Osteocyte (in vitro differentiated cells): Measurements from ENCODE around the gene COL4A1. TPM values are rescaled to one million over a fixed set of nuclear protein-coding genes. Genes with fewer than 3 reads are reported as not detected.

Experiments
- DNase-seq: peaks from one replicate; pipeline ENCODE4 v3.0.0; 2021; ENCODE audit warnings: mixed read lengths; ENCODE audit not compliant: unreplicated experiment; ENCODE audit errors: extremely low spot score
- H3K27ac Mint-ChIP-seq: one replicate; pipeline ENCODE4 v1.8.0; 2021; ENCODE audit warnings: mild to moderate bottlenecking, mixed read lengths; ENCODE audit not compliant: unreplicated experiment
- H3K27me3 Mint-ChIP-seq: one replicate; pipeline ENCODE4 v1.8.0; 2021; ENCODE audit warnings: mixed read lengths; ENCODE audit not compliant: unreplicated experiment
- H3K36me3 Mint-ChIP-seq: one replicate; pipeline ENCODE4 v1.8.0; 2021; ENCODE audit warnings: mixed read lengths; ENCODE audit not compliant: unreplicated experiment
- H3K4me1 Mint-ChIP-seq: one replicate; pipeline ENCODE4 v1.8.0; 2021; ENCODE audit warnings: mixed read lengths; ENCODE audit not compliant: unreplicated experiment
- H3K4me3 Mint-ChIP-seq: one replicate; pipeline ENCODE4 v1.8.0; 2021; ENCODE audit warnings: mild to moderate bottlenecking, moderate library complexity, mixed read lengths; ENCODE audit not compliant: unreplicated experiment
- H3K9me3 Mint-ChIP-seq: one replicate; pipeline ENCODE4 v1.8.0; 2021; ENCODE audit warnings: mixed read lengths; ENCODE audit not compliant: unreplicated experiment
- CTCF ChIP-seq: fragments of 200-600 bp; sonication (generic); IDR thresholded peaks from 2 replicates; pipeline ENCODE4 v1.5.0; 2021; ENCODE audit warnings: antibody characterized with exemption, mild to moderate bottlenecking, moderate library complexity
- total RNA-seq: library from RNA; stranded (reverse); gene quantifications from 2 replicates; pipeline ENCODE4 v1.2.1, GENCODE V29; 2021

Gene COL4A1
- total RNA-seq, 1 donor from 2014 or later, result 3,181 TPM

GRCh38 chr13:110134801-110135200 lies 172.2 kb downstream of the COL4A1 start:
- DNase-seq, result no peak
- H3K36me3 Mint-ChIP-seq, result no peaks in the 10 kb centered on the region
- no peak for TF ChIP-seq CTCF
- H3K9me3 Mint-ChIP-seq, result no peaks in the 10 kb centered on the region
- H3K27ac Mint-ChIP-seq, result peak overlapping the region; percentile 76
- H3K4me1 Mint-ChIP-seq, result peaks cover 33% of the 10 kb centered on the region
- no peaks in the 10 kb centered on the region for H3K27me3 Mint-ChIP-seq
- no peak overlapping the region for H3K4me3 Mint-ChIP-seq

- no peak for TF ChIP-seq CTCF
- no peaks in the 10 kb centered on the region for H3K36me3 Mint-ChIP-seq
- H3K4me3 Mint-ChIP-seq, result no peak overlapping the region
- H3K27ac Mint-ChIP-seq, result no peak overlapping the region
- no peaks in the 10 kb centered on the region for H3K9me3 Mint-ChIP-seq
- peaks cover 29% of the 10 kb centered on the region for H3K4me1 Mint-ChIP-seq
- H3K27me3 Mint-ChIP-seq, result no peaks in the 10 kb centered on the region
- no peak for DNase-seq
These were observed 173.3 kb downstream of the COL4A1 start for GRCh38 chr13:110133425-110134235.

GRCh38 chr13:110132225-110132982 lies 174.6 kb downstream of the COL4A1 start:
- Mint-ChIP-seq H3K27me3 (no peaks in the 10 kb centered on the region), H3K9me3 (no peaks in the 10 kb centered on the region), H3K36me3 (no peaks in the 10 kb centered on the region), H3K27ac (peak overlapping the region; percentile 35), H3K4me3 (no peak overlapping the region), H3K4me1 (peaks cover 33% of the 10 kb centered on the region)
- DNase-seq, result peak; percentile 83
- no peak for TF ChIP-seq CTCF

GRCh38 chr13:110131424-110131823 lies 175.5 kb downstream of the COL4A1 start:
- Mint-ChIP-seq H3K27me3 (no peaks in the 10 kb centered on the region), H3K4me3 (no peak overlapping the region), H3K4me1 (peaks cover 42% of the 10 kb centered on the region)

More at GRCh38 chr13:110131424-110131823, 175.5 kb downstream of the COL4A1 start:
- TF ChIP-seq CTCF, result no peak
- no peak overlapping the region for H3K27ac Mint-ChIP-seq
- peak; percentile 78 for DNase-seq
- H3K9me3 Mint-ChIP-seq, result no peaks in the 10 kb centered on the region
- H3K36me3 Mint-ChIP-seq, result no peaks in the 10 kb centered on the region
